Astrocyte of the cerebellum (primary cell): ENCODE results near the gene TOP1.

Experiments used
- DNase-seq: peaks from one replicate; pipeline ENCODE4 v3.0.0-alpha.2; 2011; ENCODE audit warnings: low read depth
- H3K4me3 ChIP-seq: 2 replicates; pipeline ENCODE4 v1.5.1; 2011; ENCODE audit warnings: mild to moderate bottlenecking, low read depth, low read length, moderate library complexity
- CTCF ChIP-seq: IDR thresholded peaks from 2 replicates; pipeline ENCODE4 v1.5.1; 2012; ENCODE audit warnings: low read length, low read depth, moderate library complexity, mild to moderate bottlenecking; ENCODE audit errors: missing control alignments
- in situ Hi-C: cut with HindIII; loops from 2 replicates; pipeline ENCODE4 v1.10.0; 2017; ENCODE audit warnings: low sequenced_read_pairs

The TOP1 gene

GRCh38 chr20:41163821-41164220 is 135.2 kb downstream of the TOP1 start:
- in situ Hi-C loops, result no loop called here
- DNase-seq, result no peak
- no peak overlapping the region for H3K4me3 ChIP-seq
- no peak for TF ChIP-seq CTCF

GRCh38 chr20:41165001-41165882 is 136.6 kb downstream of the TOP1 start:
- in situ Hi-C loops, result no loop called here
- no peak for TF ChIP-seq CTCF
- H3K4me3 ChIP-seq, result no peak overlapping the region
- no peak for DNase-seq

GRCh38 chr20:41166201-41167117 is 137.8 kb downstream of the TOP1 start:
- DNase-seq, result no peak
- H3K4me3 ChIP-seq, result no peak overlapping the region
- no peak for TF ChIP-seq CTCF
- in situ Hi-C loops, result no loop called here

- no peak for DNase-seq
- TF ChIP-seq CTCF, result no peak
- no peak overlapping the region for H3K4me3 ChIP-seq
- in situ Hi-C loops, result no loop called here
Observed at GRCh38 chr20:41167118-41167470, 138.5 kb downstream of the TOP1 start.

- in situ Hi-C loops, result no loop called here
- DNase-seq, result no peak
- TF ChIP-seq CTCF, result no peak
Observed at GRCh38 chr20:41167481-41168253, 139.0 kb downstream of the TOP1 start.

More at GRCh38 chr20:41167481-41168253, 139.0 kb downstream of the TOP1 start:
- no peak overlapping the region for H3K4me3 ChIP-seq
